Measurements from ENCODE around the gene CYP26C1. TPM values are rescaled to one million over a fixed set of nuclear protein-coding genes. Genes with fewer than 3 reads are reported as not detected.
A peak's percentile ranks its signal among the peaks of the same experiment; 100 is the strongest.

Gene CYP26C1
- total RNA-seq, 1 donor from 2014 or later: 0.10 TPM

GRCh38 chr10:93028883-93029282 is 31.7 kb upstream of the CYP26C1 start:
- H3K27ac Mint-ChIP-seq (ENCODE audit: unreplicated experiment): no peak overlapping the region
- no peak for DNase-seq

GRCh38 chr10:93030409-93030808 is 30.2 kb upstream of the CYP26C1 start:
- peaks cover 13% of the 10 kb centered on the region for H3K36me3 Mint-ChIP-seq (ENCODE audit: unreplicated experiment)
- no peak for DNase-seq
- no peak for TF ChIP-seq CTCF (IDR thresholded peaks at IDR 0.05; ENCODE audit: partially characterized antibody, unreplicated experiment)
- no peaks in the 10 kb centered on the region for H3K4me1 Mint-ChIP-seq (ENCODE audit: low read depth, unreplicated experiment)
- H3K27ac Mint-ChIP-seq (ENCODE audit: unreplicated experiment): no peak overlapping the region
- peaks cover 4% of the 10 kb centered on the region for H3K27me3 Mint-ChIP-seq (ENCODE audit: unreplicated experiment)
- no peak overlapping the region for H3K4me3 Mint-ChIP-seq (ENCODE audit: unreplicated experiment)
- H3K9me3 Mint-ChIP-seq (ENCODE audit: unreplicated experiment): peaks cover 4% of the 10 kb centered on the region

More at GRCh38 chr10:93028883-93029282, 31.7 kb upstream of the CYP26C1 start:
- Mint-ChIP-seq H3K4me1 (ENCODE audit: low read depth, unreplicated experiment) (no peaks in the 10 kb centered on the region), H3K36me3 (ENCODE audit: unreplicated experiment) (peaks cover 13% of the 10 kb centered on the region), H3K4me3 (ENCODE audit: unreplicated experiment) (no peak overlapping the region), H3K27me3 (ENCODE audit: unreplicated experiment) (peaks cover 4% of the 10 kb centered on the region), H3K9me3 (ENCODE audit: unreplicated experiment) (peaks cover 4% of the 10 kb centered on the region)
- TF ChIP-seq CTCF (IDR thresholded peaks at IDR 0.05; ENCODE audit: partially characterized antibody, unreplicated experiment): no peak

- H3K27me3 Mint-ChIP-seq (ENCODE audit: unreplicated experiment): no peaks in the 10 kb centered on the region
- no peak for TF ChIP-seq CTCF (IDR thresholded peaks at IDR 0.05; ENCODE audit: partially characterized antibody, unreplicated experiment)
- H3K36me3 Mint-ChIP-seq (ENCODE audit: unreplicated experiment): peaks cover 6% of the 10 kb centered on the region
- peak overlapping the region; percentile 4 for H3K27ac Mint-ChIP-seq (ENCODE audit: unreplicated experiment)
- H3K4me1 Mint-ChIP-seq (ENCODE audit: low read depth, unreplicated experiment): no peaks in the 10 kb centered on the region
- DNase-seq: no peak
- H3K9me3 Mint-ChIP-seq (ENCODE audit: unreplicated experiment): peaks cover under 1% of the 10 kb centered on the region
- H3K4me3 Mint-ChIP-seq (ENCODE audit: unreplicated experiment): no peak overlapping the region
Measured at GRCh38 chr10:93032105-93032808, 28.3 kb upstream of the CYP26C1 start.

GRCh38 chr10:93032809-93033137 is 27.8 kb upstream of the CYP26C1 start:
- Mint-ChIP-seq H3K27me3 (ENCODE audit: unreplicated experiment) (no peaks in the 10 kb centered on the region), H3K9me3 (ENCODE audit: unreplicated experiment) (no peaks in the 10 kb centered on the region), H3K4me1 (ENCODE audit: low read depth, unreplicated experiment) (no peaks in the 10 kb centered on the region), H3K36me3 (ENCODE audit: unreplicated experiment) (peaks cover under 1% of the 10 kb centered on the region), H3K27ac (ENCODE audit: unreplicated experiment) (peak overlapping the region; percentile 4), H3K4me3 (ENCODE audit: unreplicated experiment) (no peak overlapping the region)
- DNase-seq: no peak
- TF ChIP-seq CTCF (IDR thresholded peaks at IDR 0.05; ENCODE audit: partially characterized antibody, unreplicated experiment): no peak

GRCh38 chr10:93034426-93034825 is 26.2 kb upstream of the CYP26C1 start:
- Mint-ChIP-seq H3K36me3 (ENCODE audit: unreplicated experiment) (no peaks in the 10 kb centered on the region), H3K9me3 (ENCODE audit: unreplicated experiment) (no peaks in the 10 kb centered on the region), H3K27me3 (ENCODE audit: unreplicated experiment) (no peaks in the 10 kb centered on the region), H3K4me3 (ENCODE audit: unreplicated experiment) (no peak overlapping the region), H3K4me1 (ENCODE audit: low read depth, unreplicated experiment) (no peaks in the 10 kb centered on the region), H3K27ac (ENCODE audit: unreplicated experiment) (no peak overlapping the region)
- no peak for DNase-seq
- TF ChIP-seq CTCF (IDR thresholded peaks at IDR 0.05; ENCODE audit: partially characterized antibody, unreplicated experiment): no peak
